SK-N-SH (cell line): ENCODE measurements around the gene CCSER1. TPM values are rescaled to one million over a fixed set of nuclear protein-coding genes. Genes with fewer than 3 reads are reported as not detected.

Experiments used
- CTCF ChIA-PET: fragments of 300-600, 350-600 bp; formaldehyde crosslinking; extraction: SDS; loops from one replicate; lab custom pipeline; 2021; lab: Yijun Ruan, JAX
- POLR2A ChIA-PET: fragments of 350-600 bp; sonication (Branson Sonifier 250); formaldehyde crosslinking; extraction: SDS; loops from one replicate; lab custom pipeline; 2020; ENCODE audit warnings: antibody characterized with exemption, inconsistent platforms; lab: Yijun Ruan, JAX
- DNase-seq: peaks from one replicate; pipeline ENCODE4 v3.0.0; 2012
- H2AFZ ChIP-seq: fragments of 200-600 bp; sonication (generic); 2 replicates; pipeline ENCODE4 v1.8.1; 2016; ENCODE audit warnings: antibody characterized with exemption, mild to moderate bottlenecking, low read depth
- H3F3A ChIP-seq: fragments of 200-600 bp; sonication (generic); replicated peaks from 2 replicates; pipeline ENCODE3; 2016; ENCODE audit warnings: antibody characterized with exemption, mild to moderate bottlenecking; ENCODE audit not compliant: insufficient read depth
- H3K27ac ChIP-seq, 2 experiments: fragments of 200-500 bp in 1 of 2; fragments of 200-600 bp in 1 of 2; sonication (Bioruptor generic) in 1 of 2; sonication (generic), shearing (Covaris generic) in 1 of 2; 2 replicates each; pipeline versions ENCODE4 v1.5.1 to v1.6.1; 2014 to 2016; ENCODE audit warnings: low read depth in 2 of 2, inconsistent platforms in 1 of 2, low read length in 1 of 2, mild to moderate bottlenecking in 1 of 2, mixed read lengths in 1 of 2
- H3K27me3 ChIP-seq: fragments of 200-600 bp; sonication (generic), shearing (Covaris generic); 2 replicates; pipeline ENCODE4 v1.6.1; 2016; ENCODE audit warnings: mixed run types; ENCODE audit not compliant: insufficient read depth
- H3K36me3 ChIP-seq, 2 experiments: fragments of 200-500 bp in 1 of 2; fragments of 200-600 bp in 1 of 2; sonication (Bioruptor generic) in 1 of 2; sonication (generic) in 1 of 2; replicated peaks in 1 of 2; 2 replicates each; pipeline versions ENCODE3 to v1.5.1; 2014 to 2016; ENCODE audit warnings: low read length in 1 of 2, mild to moderate bottlenecking in 1 of 2; ENCODE audit not compliant: insufficient read depth in 2 of 2, control insufficient read depth in 1 of 2
- H3K4me1 ChIP-seq, 2 experiments: fragments of 200-500 bp in 1 of 2; fragments of 200-600 bp in 1 of 2; sonication (Bioruptor generic) in 1 of 2; sonication (generic), shearing (Covaris generic) in 1 of 2; 2 replicates each; pipeline versions ENCODE4 v1.5.1 to v1.6.1; 2014 to 2016; ENCODE audit warnings: low read depth in 1 of 2, low read length in 1 of 2, mixed run types in 1 of 2; ENCODE audit not compliant: insufficient read depth in 2 of 2, control insufficient read depth in 1 of 2
- H3K4me2 ChIP-seq: fragments of 200-600 bp; sonication (generic), shearing (Covaris generic); 2 replicates; pipeline ENCODE4 v1.6.1; 2017; ENCODE audit warnings: mixed run types
- H3K4me3 ChIP-seq, 2 experiments: fragments of 200-500 bp in 1 of 2; fragments of 200-600 bp in 1 of 2; sonication (Bioruptor generic) in 1 of 2; sonication (generic), shearing (Covaris generic) in 1 of 2; 2 replicates each; pipeline versions ENCODE4 v1.5.1 to v1.8.1; 2014 to 2016; ENCODE audit warnings: low read depth in 2 of 2, inconsistent platforms in 1 of 2, low read length in 1 of 2, mild to moderate bottlenecking in 1 of 2, mixed read lengths in 1 of 2, moderate library complexity in 1 of 2
- H3K79me2 ChIP-seq: fragments of 200-600 bp; sonication (generic); 2 replicates; pipeline ENCODE4 v1.8.1; 2017; ENCODE audit warnings: mild to moderate bottlenecking; ENCODE audit not compliant: insufficient read depth
- H3K9ac ChIP-seq: fragments of 200-600 bp; sonication (generic); 2 replicates; pipeline ENCODE4 v1.6.1; 2017; ENCODE audit warnings: mixed run types
- H3K9me2 ChIP-seq: fragments of 200-600 bp; sonication (generic); 2 replicates; pipeline ENCODE4 v1.6.1; 2017; ENCODE audit warnings: mixed run types
- H3K9me3 ChIP-seq: fragments of 200-600 bp; sonication (generic); 2 replicates; pipeline ENCODE4 v1.6.1; 2017; ENCODE audit warnings: mixed run types, mild to moderate bottlenecking, moderate library complexity
- H4K20me1 ChIP-seq: fragments of 200-600 bp; sonication (generic); 2 replicates; pipeline ENCODE4 v1.6.1; 2017; ENCODE audit warnings: mild to moderate bottlenecking, mixed run types; ENCODE audit not compliant: insufficient read depth
- CHD2 ChIP-seq: fragments of 150-350 bp; IDR thresholded peaks from 2 replicates; pipeline ENCODE4 v1.6.1; 2018; ENCODE audit warnings: low read length; ENCODE audit not compliant: partially characterized antibody
- ELF1 ChIP-seq: IDR thresholded peaks from 2 replicates; pipeline ENCODE4 v1.4.0; 2012
- EP300 ChIP-seq, 2 experiments: IDR thresholded peaks; 2 replicates each; pipeline versions ENCODE4 v1.4.0 to v1.6.1; 2012; ENCODE audit warnings: borderline replicate concordance in 1 of 2, low read depth in 1 of 2, low read length in 1 of 2
- EZH2phosphoT487 ChIP-seq: fragments of 200-600 bp; sonication (generic); IDR thresholded peaks from 2 replicates; pipeline ENCODE4 v1.6.1; 2017; ENCODE audit warnings: low read depth, mixed run types, mild to moderate bottlenecking, antibody characterized with exemption, moderate library complexity, borderline replicate concordance
- GABPA ChIP-seq: IDR thresholded peaks from 2 replicates; pipeline ENCODE4 v1.4.0; 2012; ENCODE audit warnings: low read depth, mild to moderate bottlenecking
- GATA2 ChIP-seq: sonication (generic); formaldehyde crosslinking; IDR thresholded peaks from 2 replicates; pipeline ENCODE4 v1.5.0; 2020; ENCODE audit warnings: mild to moderate bottlenecking, missing genetic modification reagents
- MEF2A ChIP-seq: IDR thresholded peaks from 2 replicates; pipeline ENCODE4 v1.4.0; 2012; ENCODE audit warnings: low read depth, borderline replicate concordance
- POLR2AphosphoS5 ChIP-seq: IDR thresholded peaks from 2 replicates; pipeline ENCODE4 v1.6.1; 2012; ENCODE audit warnings: low read depth, low read length
- RAD21 ChIP-seq: IDR thresholded peaks from 2 replicates; pipeline ENCODE4 v1.6.1; 2012; ENCODE audit warnings: mild to moderate bottlenecking, low read length
- RXRA ChIP-seq: IDR thresholded peaks from 2 replicates; pipeline ENCODE4 v1.4.0; 2012; ENCODE audit warnings: low read depth, mild to moderate bottlenecking, borderline replicate concordance
- SIN3A ChIP-seq: IDR thresholded peaks from 2 replicates; pipeline ENCODE4 v1.6.1; 2012; ENCODE audit warnings: low read depth, mild to moderate bottlenecking, low read length, moderate library complexity, borderline replicate concordance
- SMC3 ChIP-seq: IDR thresholded peaks from 2 replicates; pipeline ENCODE4 v1.6.1; 2012; ENCODE audit warnings: low read depth, low read length, improper control_type of control experiment
- TAF1 ChIP-seq: IDR thresholded peaks from 2 replicates; pipeline ENCODE4 v1.6.1; 2012; ENCODE audit warnings: low read depth, mild to moderate bottlenecking, low read length, moderate library complexity, borderline replicate concordance
- TCF12 ChIP-seq: IDR thresholded peaks from 2 replicates; pipeline ENCODE4 v1.4.0; 2012
- TEAD4 ChIP-seq: IDR thresholded peaks from 2 replicates; pipeline ENCODE4 v1.4.0; 2012; ENCODE audit warnings: mild to moderate bottlenecking, borderline replicate concordance; ENCODE audit not compliant: insufficient read depth
- YY1 ChIP-seq: IDR thresholded peaks from 2 replicates; pipeline ENCODE4 v1.4.0; 2012; ENCODE audit warnings: low read depth, mild to moderate bottlenecking
- WGBS: methylation state at CpG from one replicate; pipeline ENCODE4 v1.1.6; 2017; ENCODE audit warnings: low lambda C conversion rate; 5-methylcytosine and 5-hydroxymethylcytosine counted together
- polyA plus RNA-seq, 3 experiments: library from polyadenylated mRNA; depleted of rRNA; stranded (reverse); fragments of >200 nt; gene quantifications; 2 replicates each; pipeline ENCODE4 v1.2.3, GENCODE V29; 2012
- TF ChIP-seq, protein P1 (sequence below): IDR thresholded peaks from 2 replicates; pipeline ENCODE4 v1.4.0; 2012; ENCODE audit warnings: low read depth, borderline replicate concordance
- TF ChIP-seq, protein P2 (sequence below): fragments of 150-350 bp; IDR thresholded peaks from 2 replicates; pipeline ENCODE4 v1.6.1; 2016; ENCODE audit warnings: mild to moderate bottlenecking, low read depth, low read length
- TF ChIP-seq, protein P3 (sequence below): fragments of 200-600 bp; sonication (generic); IDR thresholded peaks from 2 replicates; pipeline ENCODE4 v1.6.1; 2017; ENCODE audit warnings: antibody characterized with exemption, mild to moderate bottlenecking, moderate library complexity
- TF ChIP-seq, protein P4 (sequence below): IDR thresholded peaks from 2 replicates; pipeline ENCODE4 v1.4.0; 2012; ENCODE audit warnings: low read depth, borderline replicate concordance

CCSER1 gene
- polyA plus RNA-seq, 1 of the 3 experiments (the other 2 are of a cell fraction): 0.05 TPM

DNA sequence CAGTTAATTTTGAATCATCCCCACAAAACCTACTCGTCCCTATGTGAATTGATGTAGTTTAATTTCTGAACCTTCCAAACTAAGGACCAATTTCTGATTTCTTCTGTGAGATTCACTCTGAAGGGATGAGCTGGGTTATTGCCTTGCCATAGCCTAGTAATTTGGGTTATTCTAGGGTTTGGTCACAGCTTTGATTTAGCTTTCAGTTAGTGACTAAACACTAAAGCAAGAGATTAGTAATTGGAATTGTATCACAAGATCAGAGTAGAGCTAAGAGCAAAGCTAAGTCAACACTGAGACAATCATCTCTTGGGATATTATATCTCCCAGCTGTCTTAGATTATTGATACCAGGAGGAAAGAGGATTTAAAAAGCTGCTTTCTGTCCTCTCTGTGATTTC, 588.0 kb downstream of the CCSER1 start:
- Histone ChIP-seq H3K36me3 (no peaks in the 10 kb centered on the region), H3K9ac (no peak overlapping the region), H3K4me1 (no peaks in the 10 kb centered on the region), H2AFZ (no peak overlapping the region), H3K4me3 (no peak overlapping the region), H3F3A (no peaks in the 10 kb centered on the region), H4K20me1 (no peaks in the 10 kb centered on the region), H3K27me3 (no peaks in the 10 kb centered on the region), H3K79me2 (no peaks in the 10 kb centered on the region), H3K27ac (no peak overlapping the region), H3K4me2 (no peak overlapping the region), H3K9me3 (no peaks in the 10 kb centered on the region), H3K9me2 (no peaks in the 10 kb centered on the region)
- no peak for DNase-seq
- ChIA-PET CTCF (no interaction called here), POLR2A (no interaction called here)
- no peak for TF ChIP-seq MEF2A
- TF ChIP-seq SMC3: no peak
- TF ChIP-seq TCF12: no peak
- TF ChIP-seq CHD2: no peak
- no peak for TF ChIP-seq POLR2AphosphoS5
- TF ChIP-seq, protein P1, sequence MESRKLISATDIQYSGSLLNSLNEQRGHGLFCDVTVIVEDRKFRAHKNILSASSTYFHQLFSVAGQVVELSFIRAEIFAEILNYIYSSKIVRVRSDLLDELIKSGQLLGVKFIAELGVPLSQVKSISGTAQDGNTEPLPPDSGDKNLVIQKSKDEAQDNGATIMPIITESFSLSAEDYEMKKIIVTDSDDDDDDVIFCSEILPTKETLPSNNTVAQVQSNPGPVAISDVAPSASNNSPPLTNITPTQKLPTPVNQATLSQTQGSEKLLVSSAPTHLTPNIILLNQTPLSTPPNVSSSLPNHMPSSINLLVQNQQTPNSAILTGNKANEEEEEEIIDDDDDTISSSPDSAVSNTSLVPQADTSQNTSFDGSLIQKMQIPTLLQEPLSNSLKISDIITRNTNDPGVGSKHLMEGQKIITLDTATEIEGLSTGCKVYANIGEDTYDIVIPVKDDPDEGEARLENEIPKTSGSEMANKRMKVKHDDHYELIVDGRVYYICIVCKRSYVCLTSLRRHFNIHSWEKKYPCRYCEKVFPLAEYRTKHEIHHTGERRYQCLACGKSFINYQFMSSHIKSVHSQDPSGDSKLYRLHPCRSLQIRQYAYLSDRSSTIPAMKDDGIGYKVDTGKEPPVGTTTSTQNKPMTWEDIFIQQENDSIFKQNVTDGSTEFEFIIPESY: no peak
- no peak for TF ChIP-seq RAD21
- TF ChIP-seq, protein P2, sequence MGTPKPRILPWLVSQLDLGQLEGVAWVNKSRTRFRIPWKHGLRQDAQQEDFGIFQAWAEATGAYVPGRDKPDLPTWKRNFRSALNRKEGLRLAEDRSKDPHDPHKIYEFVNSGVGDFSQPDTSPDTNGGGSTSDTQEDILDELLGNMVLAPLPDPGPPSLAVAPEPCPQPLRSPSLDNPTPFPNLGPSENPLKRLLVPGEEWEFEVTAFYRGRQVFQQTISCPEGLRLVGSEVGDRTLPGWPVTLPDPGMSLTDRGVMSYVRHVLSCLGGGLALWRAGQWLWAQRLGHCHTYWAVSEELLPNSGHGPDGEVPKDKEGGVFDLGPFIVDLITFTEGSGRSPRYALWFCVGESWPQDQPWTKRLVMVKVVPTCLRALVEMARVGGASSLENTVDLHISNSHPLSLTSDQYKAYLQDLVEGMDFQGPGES: no peak
- TF ChIP-seq ELF1: no peak
- no peak for TF ChIP-seq EZH2phosphoT487
- TF ChIP-seq SIN3A: no peak
- no peak for TF ChIP-seq TAF1
- no peak for TF ChIP-seq YY1
- TF ChIP-seq EP300 (IDR thresholded peaks at IDR 0.05; ENCODE audit: borderline replicate concordance in 1 of 2, low read depth in 1 of 2, low read length in 1 of 2): no peak
- no peak for TF ChIP-seq GABPA
- WGBS: 29% methylated on average over 1 of the region's 1 CpG

DNA sequence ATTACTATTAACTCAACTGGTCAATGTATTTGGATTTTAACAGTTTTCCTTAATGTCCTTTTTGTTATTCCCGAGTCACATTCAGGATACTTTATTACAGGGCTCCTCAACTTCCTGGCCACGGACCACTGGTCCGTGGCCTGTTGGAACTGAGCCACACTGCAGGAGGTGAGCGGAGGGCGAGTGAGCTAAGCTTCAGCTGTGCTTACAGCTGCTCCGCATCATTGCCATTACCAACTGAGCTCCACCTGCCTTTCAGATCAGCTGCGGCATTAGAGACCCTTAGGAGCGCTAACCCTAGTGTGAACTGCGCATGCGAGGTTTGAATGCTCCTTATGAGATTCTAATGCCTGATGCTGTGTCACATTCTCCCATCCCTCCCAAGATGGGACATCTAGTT, 591.7 kb downstream of the CCSER1 start:
- Histone ChIP-seq H3F3A (no peaks in the 10 kb centered on the region), H3K9me3 (no peaks in the 10 kb centered on the region), H3K36me3 (no peaks in the 10 kb centered on the region), H3K4me3 (no peak overlapping the region), H3K9ac (no peak overlapping the region), H3K27ac (no peak overlapping the region), H2AFZ (no peak overlapping the region), H3K79me2 (no peaks in the 10 kb centered on the region), H3K4me2 (no peak overlapping the region), H3K4me1 (no peaks in the 10 kb centered on the region), H3K9me2 (no peaks in the 10 kb centered on the region), H4K20me1 (no peaks in the 10 kb centered on the region), H3K27me3 (no peaks in the 10 kb centered on the region)
- no peak for TF ChIP-seq RAD21
- TF ChIP-seq TEAD4: no peak
- no peak for TF ChIP-seq YY1
- TF ChIP-seq, protein P3, sequence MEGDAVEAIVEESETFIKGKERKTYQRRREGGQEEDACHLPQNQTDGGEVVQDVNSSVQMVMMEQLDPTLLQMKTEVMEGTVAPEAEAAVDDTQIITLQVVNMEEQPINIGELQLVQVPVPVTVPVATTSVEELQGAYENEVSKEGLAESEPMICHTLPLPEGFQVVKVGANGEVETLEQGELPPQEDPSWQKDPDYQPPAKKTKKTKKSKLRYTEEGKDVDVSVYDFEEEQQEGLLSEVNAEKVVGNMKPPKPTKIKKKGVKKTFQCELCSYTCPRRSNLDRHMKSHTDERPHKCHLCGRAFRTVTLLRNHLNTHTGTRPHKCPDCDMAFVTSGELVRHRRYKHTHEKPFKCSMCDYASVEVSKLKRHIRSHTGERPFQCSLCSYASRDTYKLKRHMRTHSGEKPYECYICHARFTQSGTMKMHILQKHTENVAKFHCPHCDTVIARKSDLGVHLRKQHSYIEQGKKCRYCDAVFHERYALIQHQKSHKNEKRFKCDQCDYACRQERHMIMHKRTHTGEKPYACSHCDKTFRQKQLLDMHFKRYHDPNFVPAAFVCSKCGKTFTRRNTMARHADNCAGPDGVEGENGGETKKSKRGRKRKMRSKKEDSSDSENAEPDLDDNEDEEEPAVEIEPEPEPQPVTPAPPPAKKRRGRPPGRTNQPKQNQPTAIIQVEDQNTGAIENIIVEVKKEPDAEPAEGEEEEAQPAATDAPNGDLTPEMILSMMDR: no peak
- TF ChIP-seq, protein P4, sequence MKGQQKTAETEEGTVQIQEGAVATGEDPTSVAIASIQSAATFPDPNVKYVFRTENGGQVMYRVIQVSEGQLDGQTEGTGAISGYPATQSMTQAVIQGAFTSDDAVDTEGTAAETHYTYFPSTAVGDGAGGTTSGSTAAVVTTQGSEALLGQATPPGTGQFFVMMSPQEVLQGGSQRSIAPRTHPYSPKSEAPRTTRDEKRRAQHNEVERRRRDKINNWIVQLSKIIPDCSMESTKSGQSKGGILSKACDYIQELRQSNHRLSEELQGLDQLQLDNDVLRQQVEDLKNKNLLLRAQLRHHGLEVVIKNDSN: no peak
- no peak for TF ChIP-seq TAF1
- TF ChIP-seq RXRA: no peak
- no peak for TF ChIP-seq GATA2
- 88% methylated on average over 6 of the region's 10 CpGs for WGBS
- ChIA-PET POLR2A (no interaction called here), CTCF (no interaction called here)
- no peak for DNase-seq
